IMR-90 (cell line): ENCODE measurements around the gene MAP3K15.

Experiments
- BHLHE40 ChIP-seq: fragments of 150-350 bp; IDR thresholded peaks from 2 replicates; pipeline ENCODE4 v1.6.1; 2016; ENCODE audit warnings: mild to moderate bottlenecking, low read depth, low read length
- CEBPB ChIP-seq: IDR thresholded peaks from 2 replicates; pipeline ENCODE4 v1.6.1; 2012; ENCODE audit warnings: low read depth, low read length, improper control_type of control experiment
- MAFK ChIP-seq: IDR thresholded peaks from 2 replicates; pipeline ENCODE4 v1.6.1; 2012; ENCODE audit warnings: low read depth, low read length, improper control_type of control experiment
- MXI1 ChIP-seq: IDR thresholded peaks from 2 replicates; pipeline ENCODE4 v1.6.1; 2012; ENCODE audit warnings: low read depth, mild to moderate bottlenecking, low read length, moderate library complexity, borderline replicate concordance
- POLR2A ChIP-seq: IDR thresholded peaks from 2 replicates; pipeline ENCODE4 v1.6.1; 2012; ENCODE audit warnings: mild to moderate bottlenecking, low read depth, low read length
- RAD21 ChIP-seq: IDR thresholded peaks from 2 replicates; pipeline ENCODE4 v1.6.1; 2012; ENCODE audit warnings: low read length, improper control_type of control experiment
- SMC3 ChIP-seq: fragments of 150-350 bp; IDR thresholded peaks from 2 replicates; pipeline ENCODE4 v1.6.1; 2016; ENCODE audit warnings: low read depth, mild to moderate bottlenecking, antibody characterized with exemption, low read length, moderate library complexity
- USF2 ChIP-seq: fragments of 150-350 bp; IDR thresholded peaks from 2 replicates; pipeline ENCODE4 v1.6.1; 2017; ENCODE audit warnings: mild to moderate bottlenecking, antibody characterized with exemption, low read length, low read depth
- TF ChIP-seq, protein P1 (sequence below): conservative IDR thresholded peaks from 2 replicates; pipeline ENCODE4 v1.5.1; 2012; ENCODE audit warnings: mild to moderate bottlenecking, low read depth, low read length, improper control_type of control experiment

DNA sequence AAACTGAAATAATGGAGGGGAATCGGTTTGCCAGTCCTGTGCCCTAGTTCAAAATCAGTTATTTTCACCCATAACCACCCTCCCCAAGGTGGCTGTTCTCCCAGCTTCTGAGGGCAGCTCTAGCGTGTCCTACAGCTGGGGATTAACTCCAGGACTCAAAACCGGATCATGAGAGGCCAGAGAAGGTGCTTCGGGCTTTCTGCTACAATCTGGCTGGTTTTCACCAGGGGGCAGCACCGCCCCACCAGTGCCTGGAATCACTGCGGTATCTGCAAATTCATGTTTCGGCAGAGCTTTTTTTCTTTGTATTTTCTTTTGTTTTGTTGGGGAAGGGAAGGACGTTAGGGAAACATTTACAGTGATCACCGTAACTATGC, 143.2 kb downstream of the MAP3K15 start:
- TF ChIP-seq, protein P1, sequence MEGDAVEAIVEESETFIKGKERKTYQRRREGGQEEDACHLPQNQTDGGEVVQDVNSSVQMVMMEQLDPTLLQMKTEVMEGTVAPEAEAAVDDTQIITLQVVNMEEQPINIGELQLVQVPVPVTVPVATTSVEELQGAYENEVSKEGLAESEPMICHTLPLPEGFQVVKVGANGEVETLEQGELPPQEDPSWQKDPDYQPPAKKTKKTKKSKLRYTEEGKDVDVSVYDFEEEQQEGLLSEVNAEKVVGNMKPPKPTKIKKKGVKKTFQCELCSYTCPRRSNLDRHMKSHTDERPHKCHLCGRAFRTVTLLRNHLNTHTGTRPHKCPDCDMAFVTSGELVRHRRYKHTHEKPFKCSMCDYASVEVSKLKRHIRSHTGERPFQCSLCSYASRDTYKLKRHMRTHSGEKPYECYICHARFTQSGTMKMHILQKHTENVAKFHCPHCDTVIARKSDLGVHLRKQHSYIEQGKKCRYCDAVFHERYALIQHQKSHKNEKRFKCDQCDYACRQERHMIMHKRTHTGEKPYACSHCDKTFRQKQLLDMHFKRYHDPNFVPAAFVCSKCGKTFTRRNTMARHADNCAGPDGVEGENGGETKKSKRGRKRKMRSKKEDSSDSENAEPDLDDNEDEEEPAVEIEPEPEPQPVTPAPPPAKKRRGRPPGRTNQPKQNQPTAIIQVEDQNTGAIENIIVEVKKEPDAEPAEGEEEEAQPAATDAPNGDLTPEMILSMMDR: peak; percentile 79
- peak; percentile 59 for TF ChIP-seq SMC3
- no peak for TF ChIP-seq POLR2A
- TF ChIP-seq MAFK: no peak
- no peak for TF ChIP-seq USF2
- TF ChIP-seq MXI1: no peak
- TF ChIP-seq BHLHE40: no peak
- no peak for TF ChIP-seq CEBPB
- peak; percentile 80 for TF ChIP-seq RAD21
